SHP77 treated with DMSO at 0.1 percent for 48 hours (cell line): ENCODE measurements around the gene HENMT1.
"Not testable (repeated sequence)": the region's sequence is repeated elsewhere in the genome, so short reads cannot be mapped to it uniquely, and the experiment has no call there.

Source experiments
- DNase-seq: peaks from one replicate; lab custom pipeline; 2025; lab: John Stamatoyannopoulos, UW

The HENMT1 gene

GRCh38 chr1:108661030-108661609, at the start of gene HENMT1:
TSS of gene HENMT1 (minus strand) at chr1:108661093. CDS start at chr1:108659884, 1,209 bp downstream.
- DNase-seq, result no peak

DNA sequence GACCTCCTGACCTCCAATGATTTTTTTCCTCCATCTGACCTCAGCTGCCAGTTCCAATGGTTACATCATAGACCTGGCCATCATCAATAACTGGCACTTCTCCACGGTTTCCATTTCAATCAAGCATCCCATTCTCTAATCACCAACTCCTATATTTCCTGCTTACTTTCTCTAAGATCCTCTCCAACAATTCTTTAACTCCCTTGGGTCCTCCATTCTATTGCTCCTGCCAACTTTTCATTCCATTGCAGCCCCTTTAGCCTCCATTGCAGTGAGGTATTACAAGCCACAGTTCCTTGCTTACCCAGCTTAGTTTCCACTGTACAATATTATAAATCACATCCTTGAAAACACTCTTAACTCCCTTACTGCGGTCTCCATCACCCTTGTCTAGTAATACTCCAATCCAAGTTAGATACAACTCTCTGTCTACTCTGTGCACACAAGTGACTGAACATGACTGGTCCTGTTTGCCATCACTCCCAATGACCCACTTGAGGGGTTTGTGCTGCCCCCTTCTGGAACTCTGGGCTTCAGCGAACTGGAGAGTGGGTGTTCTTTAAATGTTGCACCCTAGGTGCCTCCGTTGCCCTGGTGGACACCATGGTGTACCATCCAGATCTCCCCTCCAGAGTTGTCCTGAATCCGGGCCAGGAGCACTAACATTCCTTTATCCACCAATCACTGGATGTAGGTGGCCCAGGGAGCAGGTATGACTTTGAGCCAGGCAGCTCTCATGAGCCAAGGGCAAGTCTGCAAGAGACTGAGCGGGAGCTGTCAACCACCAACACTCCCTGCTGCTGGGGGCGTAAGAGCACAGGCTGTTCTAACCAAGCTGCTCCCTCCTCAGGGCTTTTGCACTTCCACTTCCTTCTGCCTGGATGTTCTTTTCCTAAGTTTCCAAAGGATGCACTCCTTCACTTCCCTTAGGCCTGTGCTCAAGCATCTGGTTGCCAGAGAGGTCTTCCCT, 48.1 kb upstream of the HENMT1 start:
- no peak for DNase-seq

DNA sequence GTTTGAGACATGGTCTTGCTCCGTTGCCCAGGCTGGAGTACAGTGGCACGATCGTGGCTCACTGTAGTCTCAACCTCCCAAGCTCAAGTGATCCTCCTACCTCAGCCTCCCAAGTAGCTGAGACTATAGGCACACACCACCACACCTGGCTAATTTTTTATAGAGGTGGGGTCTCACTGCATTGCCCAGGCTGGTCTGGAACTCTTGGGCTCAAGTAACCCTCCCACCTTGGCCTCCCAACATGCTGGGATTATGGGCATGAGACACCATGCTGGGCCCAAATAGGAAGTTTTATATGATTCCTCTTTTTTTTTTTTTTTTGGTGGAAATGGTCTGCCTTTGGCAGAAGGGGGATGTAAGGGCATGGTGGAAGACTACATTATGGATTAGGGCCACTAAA, 45.8 kb upstream of the HENMT1 start:
- DNase-seq, result no peak

DNA sequence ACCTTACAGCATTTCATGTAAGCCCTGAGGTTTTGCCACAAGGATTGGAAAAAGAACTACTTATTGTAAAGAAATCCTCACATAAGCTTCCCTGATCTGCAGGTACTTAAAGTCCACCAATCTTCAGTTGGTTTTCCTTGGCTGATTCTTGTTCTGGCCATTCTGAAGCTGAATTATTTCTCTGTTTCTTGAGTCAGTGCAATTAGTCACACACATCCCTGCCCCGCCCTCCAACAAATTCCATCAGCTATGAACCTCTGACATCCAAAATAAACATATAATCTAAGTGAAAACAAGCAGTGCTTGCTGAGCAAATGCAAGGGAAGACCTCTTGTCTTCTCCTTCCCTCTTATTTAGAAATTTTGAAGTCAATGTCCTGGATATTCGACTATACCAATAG, 43.6 kb upstream of the HENMT1 start:
- DNase-seq, result no peak

GRCh38 chr1:108703939-108704338, 43.0 kb upstream of the HENMT1 start:
- no peak for DNase-seq

DNA sequence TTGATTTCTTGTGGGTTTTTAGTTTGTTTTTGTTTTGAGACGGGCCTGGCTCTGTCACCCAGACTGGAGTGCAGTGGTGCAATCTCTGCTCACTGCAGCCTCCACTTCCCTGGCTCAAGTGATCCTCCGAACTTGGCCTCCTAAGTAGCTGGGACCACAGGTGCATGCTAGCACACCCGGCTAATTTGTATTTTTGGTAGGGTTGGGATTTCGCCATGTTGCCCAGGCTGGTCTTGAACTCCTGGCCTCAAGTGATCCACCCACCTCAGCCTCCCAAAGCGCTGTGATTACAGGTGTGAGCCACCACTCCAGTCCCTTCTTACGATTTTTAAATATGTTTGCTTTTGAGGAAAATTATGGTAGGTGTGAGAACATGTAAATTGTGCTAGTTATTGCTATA, 41.2 kb upstream of the HENMT1 start:
- not testable (repeated sequence) for DNase-seq

DNA sequence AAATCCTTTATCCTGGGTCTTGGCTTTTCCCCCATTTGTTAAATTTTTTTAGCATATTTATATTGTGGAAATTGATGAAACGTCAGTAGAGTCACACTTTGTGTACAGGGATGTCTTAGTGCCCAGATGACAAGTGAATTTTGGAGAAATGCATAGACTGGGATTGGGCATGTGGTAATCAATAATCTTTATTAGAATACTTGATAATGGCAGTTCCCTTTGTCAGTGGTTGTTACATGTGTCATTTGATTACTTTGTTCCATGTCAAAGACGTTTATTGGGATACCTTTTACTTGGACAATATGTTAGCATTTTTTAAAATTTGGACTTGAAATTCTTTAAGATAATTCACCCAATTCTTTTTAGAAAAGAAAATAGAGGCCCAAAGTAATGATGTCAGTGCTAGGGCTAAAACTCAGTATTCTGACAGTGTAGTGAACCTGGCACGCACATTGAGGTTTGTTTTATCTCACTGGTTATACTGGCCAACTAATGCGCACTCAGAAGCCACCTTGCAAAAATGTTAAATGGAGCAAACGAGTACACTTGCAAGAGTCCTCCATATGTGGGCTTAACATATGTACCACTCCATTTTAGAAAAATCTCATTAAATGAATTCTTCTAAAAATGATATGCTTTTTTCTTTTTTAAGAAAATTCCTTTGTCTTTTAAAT, 40.4 kb upstream of the HENMT1 start:
- no peak for DNase-seq

GRCh38 chr1:108699375-108700332, 38.8 kb upstream of the HENMT1 start:
- DNase-seq, result no peak

GRCh38 chr1:108695535-108695934, 34.6 kb upstream of the HENMT1 start:
- DNase-seq, result no peak

DNA sequence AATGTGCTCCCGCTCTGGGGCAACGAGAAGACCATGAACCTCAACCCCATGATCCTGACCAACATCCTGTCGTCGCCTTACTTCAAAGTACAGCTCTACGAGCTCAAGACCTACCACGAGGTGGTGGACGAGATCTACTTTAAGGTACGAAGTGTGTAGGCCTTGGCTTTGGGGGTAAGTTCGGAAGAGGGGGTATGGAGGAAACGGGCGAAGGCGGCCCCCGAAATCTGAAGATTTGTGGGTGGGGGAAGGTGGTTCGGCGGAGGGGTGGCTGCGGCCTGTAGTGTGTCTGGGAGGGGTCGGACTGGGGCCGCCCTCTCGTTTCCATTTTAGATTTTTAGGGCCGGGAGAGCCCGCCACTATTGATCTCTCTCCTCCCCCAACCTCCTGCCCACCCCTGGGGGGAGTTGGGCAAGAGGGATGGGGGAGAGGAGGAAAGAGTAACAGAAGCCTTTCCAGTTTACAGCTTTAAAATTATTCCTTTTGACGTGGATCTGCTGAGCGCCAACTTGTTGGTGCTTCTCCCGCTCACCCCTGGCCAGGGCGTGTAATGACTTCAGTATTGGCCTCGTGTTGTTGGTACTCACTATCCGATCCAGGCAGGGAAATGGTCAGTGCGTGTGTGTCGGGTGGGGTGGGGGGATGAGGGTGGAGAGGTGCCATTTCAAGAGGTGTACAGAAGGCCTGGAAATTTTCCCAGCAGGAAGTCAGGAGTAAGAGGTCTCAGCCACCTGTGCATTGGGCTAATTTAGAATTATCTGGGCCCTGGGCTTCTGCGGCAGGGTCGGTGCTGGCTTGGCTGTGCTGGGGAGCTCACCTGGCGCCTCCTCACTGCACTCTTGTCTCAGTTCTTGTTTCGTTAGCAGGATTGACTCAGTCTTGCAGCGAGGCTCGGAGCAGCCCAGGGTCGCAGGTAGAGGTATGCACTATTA, 32.1 kb upstream of the HENMT1 start:
- peak; percentile 28 for DNase-seq

GRCh38 chr1:108691942-108692723, 31.2 kb upstream of the HENMT1 start, which contains the start of gene PRPF38B:
TSS of gene PRPF38B (plus strand) at chr1:108692310. CDS start at chr1:108692592, 282 bp downstream.
- peak; percentile 83 for DNase-seq

- no peak for DNase-seq
Observed at GRCh38 chr1:108691128-108691941, 30.4 kb upstream of the HENMT1 start.

GRCh38 chr1:108686614-108687313, 25.9 kb upstream of the HENMT1 start:
- no peak for DNase-seq

GRCh38 chr1:108685529-108685928, 24.6 kb upstream of the HENMT1 start:
- no peak for DNase-seq

DNA sequence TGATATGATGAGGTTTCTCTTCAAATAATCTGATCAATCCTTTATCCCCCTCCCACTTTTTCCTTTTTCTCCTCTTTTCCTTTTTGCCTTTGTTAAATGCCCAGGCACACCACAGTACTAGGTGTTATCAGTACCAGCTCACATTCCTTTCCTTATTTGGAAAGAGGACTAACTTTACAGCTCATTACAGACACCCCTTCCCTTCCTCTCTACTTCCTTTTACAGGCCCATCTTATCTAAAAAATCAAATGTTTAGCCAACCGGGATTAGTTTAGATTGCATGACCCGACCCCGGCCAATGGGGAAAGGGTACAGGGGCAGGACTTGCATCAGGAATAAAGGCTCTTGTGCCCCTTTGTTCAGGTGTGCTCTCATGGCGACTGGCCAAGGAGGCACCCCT, 20.8 kb upstream of the HENMT1 start:
- DNase-seq, result not testable (repeated sequence)

GRCh38 chr1:108679586-108680213, 18.8 kb upstream of the HENMT1 start:
- DNase-seq, result no peak

DNA sequence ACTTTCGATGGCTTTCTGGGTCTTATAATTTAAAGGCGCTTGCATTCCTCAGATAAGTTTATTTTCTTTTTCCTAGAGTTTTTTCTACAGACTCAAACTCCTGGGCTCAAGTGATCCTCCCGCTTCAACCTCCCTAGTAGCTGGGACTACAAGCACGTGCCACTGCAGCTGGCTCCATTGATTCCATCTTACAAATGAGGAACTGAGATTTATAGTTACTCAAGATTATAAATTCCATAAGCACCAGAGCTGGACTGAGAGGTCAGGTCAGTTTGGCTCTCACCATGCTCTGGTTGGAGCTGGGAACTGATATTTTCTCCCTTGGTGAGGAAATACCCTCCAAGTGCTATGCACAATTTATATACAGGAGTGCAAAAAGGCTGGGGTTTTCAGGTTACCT, 17.8 kb upstream of the HENMT1 start:
- no peak for DNase-seq

GRCh38 chr1:108671143-108671542, 10.2 kb upstream of the HENMT1 start:
- DNase-seq, result no peak
